C4-2B (cell line): ENCODE results near the gene FBXL4.

Experiments
- H3K27ac ChIP-seq: fragments of 450-650 bp; 2 replicates; pipeline ENCODE4 v1.5.1; 2017
- ZFX ChIP-seq: fragments of 450-650 bp; IDR thresholded peaks from 2 replicates; pipeline ENCODE4 v1.6.1; 2017
- TF ChIP-seq, protein P1 (sequence below): fragments of 450-650 bp; conservative IDR thresholded peaks from 2 replicates; pipeline ENCODE4 v1.5.1; 2017; ENCODE audit warnings: mild to moderate bottlenecking

Gene FBXL4

GRCh38 chr6:98932381-98932780, 15.4 kb downstream of the FBXL4 start:
- TF ChIP-seq ZFX, result no peak
- TF ChIP-seq, protein P1, sequence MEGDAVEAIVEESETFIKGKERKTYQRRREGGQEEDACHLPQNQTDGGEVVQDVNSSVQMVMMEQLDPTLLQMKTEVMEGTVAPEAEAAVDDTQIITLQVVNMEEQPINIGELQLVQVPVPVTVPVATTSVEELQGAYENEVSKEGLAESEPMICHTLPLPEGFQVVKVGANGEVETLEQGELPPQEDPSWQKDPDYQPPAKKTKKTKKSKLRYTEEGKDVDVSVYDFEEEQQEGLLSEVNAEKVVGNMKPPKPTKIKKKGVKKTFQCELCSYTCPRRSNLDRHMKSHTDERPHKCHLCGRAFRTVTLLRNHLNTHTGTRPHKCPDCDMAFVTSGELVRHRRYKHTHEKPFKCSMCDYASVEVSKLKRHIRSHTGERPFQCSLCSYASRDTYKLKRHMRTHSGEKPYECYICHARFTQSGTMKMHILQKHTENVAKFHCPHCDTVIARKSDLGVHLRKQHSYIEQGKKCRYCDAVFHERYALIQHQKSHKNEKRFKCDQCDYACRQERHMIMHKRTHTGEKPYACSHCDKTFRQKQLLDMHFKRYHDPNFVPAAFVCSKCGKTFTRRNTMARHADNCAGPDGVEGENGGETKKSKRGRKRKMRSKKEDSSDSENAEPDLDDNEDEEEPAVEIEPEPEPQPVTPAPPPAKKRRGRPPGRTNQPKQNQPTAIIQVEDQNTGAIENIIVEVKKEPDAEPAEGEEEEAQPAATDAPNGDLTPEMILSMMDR, result no peak
- H3K27ac ChIP-seq, result no peak overlapping the region

DNA sequence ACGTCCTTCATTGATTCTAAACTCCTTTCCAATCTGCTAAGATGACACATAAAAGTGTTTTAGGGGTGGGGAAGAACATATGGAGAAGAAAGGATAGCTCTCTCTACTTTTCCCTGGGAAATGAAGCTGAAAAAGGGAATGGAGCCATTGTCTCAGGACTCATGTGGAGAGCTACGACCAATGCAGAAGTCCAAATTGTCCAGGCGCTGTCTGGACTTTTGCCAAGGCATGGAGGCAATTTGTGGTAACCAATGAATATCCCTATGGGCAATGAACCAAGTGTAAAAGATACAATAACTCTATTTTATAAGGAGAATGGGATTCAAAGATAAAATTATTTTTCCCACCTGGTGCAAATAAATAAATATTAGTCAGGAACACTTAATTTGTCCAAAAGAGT, 16.1 kb downstream of the FBXL4 start:
- no peak overlapping the region for H3K27ac ChIP-seq

DNA sequence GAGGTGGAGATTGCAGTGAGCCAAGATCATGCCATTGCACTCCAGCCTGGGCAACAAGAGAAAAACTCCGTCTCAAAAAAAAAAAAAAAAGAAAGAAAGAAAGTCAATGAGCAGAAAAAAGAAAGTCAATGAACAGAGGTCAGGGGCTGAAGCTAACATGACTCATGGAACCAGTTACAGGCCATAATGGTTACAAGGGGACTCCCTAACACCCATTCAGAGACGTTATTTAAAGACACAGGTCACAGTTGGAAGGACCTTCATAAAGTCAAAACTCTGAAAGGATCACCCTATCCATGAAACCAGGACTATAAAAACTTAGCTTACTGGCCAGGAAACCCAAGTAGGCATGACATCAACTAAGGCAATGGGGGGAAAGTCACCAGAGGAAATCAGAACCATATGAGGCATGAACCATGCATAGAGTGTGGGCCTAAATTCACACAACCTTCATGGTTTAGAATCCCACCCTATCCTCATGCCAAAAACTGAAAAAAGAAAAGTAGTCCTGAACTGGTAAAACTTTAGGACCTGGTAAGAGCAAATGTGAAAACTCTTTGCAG, 18.2 kb downstream of the FBXL4 start:
- TF ChIP-seq, protein P1, result no peak
- TF ChIP-seq ZFX, result no peak

More for the DNA sequence above, 16.1 kb downstream of the FBXL4 start:
- TF ChIP-seq ZFX, result no peak
- TF ChIP-seq, protein P1, result no peak

DNA sequence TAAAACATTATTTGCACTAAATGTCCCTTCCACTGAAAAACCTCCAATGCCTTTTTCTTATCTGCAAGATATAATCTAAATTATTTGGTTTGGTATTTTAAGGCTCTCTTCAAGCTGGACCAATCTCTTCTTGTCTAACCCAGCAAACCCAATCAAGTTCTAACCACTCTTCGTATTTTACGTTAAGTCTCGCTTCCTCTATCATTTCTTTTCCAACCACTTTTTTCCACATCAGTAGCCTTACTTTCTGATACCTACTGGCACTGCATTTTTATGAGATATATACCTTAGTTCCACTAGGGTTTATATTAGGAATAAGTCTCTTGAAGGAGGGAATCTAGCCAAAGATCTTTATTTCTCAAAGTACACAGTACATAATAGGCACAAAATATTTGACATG, 19.1 kb downstream of the FBXL4 start:
- no peak overlapping the region for H3K27ac ChIP-seq
- TF ChIP-seq, protein P1, result no peak

More for the DNA sequence above, 18.2 kb downstream of the FBXL4 start:
- H3K27ac ChIP-seq, result no peak overlapping the region

DNA sequence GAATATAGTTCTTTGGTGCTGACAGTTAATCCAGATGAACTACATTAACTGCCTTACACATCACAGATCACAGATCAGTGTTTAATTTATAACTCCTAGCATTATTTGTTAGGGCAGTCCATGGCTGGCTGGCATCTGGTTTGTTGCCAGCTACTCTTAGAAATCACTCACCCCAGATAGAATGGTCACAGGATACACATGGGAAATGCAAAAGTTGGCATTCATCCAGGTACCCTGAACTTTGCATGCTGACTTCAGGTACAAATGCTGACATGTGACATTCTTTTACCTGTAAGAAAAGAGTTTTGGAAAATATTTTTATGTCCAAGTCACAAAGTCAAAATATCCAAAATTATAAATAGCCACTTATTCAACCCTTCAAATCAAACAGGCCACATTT, 20.2 kb downstream of the FBXL4 start:
- no peak overlapping the region for H3K27ac ChIP-seq
- TF ChIP-seq, protein P1, result no peak
- no peak for TF ChIP-seq ZFX

- TF ChIP-seq, protein P1, result no peak
- no peak for TF ChIP-seq ZFX
- H3K27ac ChIP-seq, result no peak overlapping the region
Measured at GRCh38 chr6:98925831-98926230, 21.9 kb downstream of the FBXL4 start.

- H3K27ac ChIP-seq, result no peak overlapping the region
- TF ChIP-seq, protein P1, result no peak
- no peak for TF ChIP-seq ZFX
Measured at GRCh38 chr6:98924647-98925046, 23.1 kb downstream of the FBXL4 start.
